Measurements from ENCODE around the gene TMSB4X.
"Not testable (repeated sequence)": the region's sequence is repeated elsewhere in the genome, so short reads cannot be mapped to it uniquely, and the experiment has no call there.

Gene TMSB4X

DNA sequence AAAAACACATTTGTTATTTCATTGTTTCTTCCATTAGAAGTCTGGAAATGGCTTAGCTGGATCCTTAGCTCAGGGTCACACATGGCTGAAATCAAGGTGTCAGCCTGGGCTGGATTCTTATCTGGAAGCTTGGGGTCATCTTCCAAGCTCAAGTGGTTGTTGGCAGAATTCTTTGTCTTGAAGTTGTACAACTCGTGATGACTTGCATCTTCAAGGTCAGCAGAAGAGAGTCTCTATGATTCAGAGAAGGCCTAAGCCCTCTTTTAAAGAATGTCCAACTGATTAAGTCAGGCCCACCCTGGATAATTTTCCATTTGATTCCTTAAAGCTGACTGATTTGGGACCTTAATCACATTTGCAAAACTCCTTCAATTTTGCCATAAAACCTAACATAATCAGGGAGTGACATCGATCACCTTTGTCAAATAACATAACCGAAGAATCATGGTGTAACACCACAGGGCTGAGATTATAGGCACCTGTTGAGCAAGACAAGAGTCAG lies 22.1 kb downstream of the TMSB4X start:
- no peak for DNase-seq

DNA sequence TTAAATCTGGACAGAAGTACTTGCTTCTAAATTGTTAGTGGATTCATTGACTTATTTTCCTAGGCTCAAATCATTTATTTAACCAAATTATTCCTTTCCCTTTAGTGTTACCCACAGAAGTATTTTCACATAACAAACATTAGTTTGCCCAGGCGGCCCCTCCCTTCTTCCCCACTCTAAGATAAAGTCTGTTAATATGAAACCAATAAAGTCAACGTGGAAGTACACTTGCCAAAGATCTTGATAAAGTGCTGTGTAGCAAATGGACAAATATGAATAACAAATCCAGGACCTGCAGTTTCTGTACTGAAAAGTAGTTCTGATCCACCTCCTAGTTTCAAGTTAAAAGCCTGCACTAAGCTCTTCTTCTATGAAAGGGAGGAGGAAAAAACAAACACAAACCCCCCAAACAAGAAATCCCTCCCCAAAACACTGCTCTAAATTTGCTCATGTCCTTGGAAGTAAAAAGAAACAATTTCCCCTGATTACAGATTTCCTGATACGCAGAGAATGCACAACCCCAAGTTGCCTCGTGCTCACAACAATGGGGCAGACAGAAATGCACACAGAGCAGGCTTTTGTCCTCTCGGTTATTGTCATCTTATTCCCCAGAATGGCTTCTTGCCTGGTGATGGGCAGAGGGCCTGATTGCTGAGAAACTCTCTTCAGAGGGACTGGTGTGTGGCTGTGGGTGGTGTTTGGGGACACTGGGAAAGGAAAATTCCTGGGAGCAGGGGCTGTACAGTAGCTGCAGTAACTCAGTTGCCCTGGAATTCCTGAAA lies 23.2 kb downstream of the TMSB4X start:
- DNase-seq = peak in 53 of 56 donors; percentile 0 to 82 (median 52)

GRCh38 chrX:12999422-12999821 lies 24.5 kb downstream of the TMSB4X start:
- DNase-seq = no peak

DNA sequence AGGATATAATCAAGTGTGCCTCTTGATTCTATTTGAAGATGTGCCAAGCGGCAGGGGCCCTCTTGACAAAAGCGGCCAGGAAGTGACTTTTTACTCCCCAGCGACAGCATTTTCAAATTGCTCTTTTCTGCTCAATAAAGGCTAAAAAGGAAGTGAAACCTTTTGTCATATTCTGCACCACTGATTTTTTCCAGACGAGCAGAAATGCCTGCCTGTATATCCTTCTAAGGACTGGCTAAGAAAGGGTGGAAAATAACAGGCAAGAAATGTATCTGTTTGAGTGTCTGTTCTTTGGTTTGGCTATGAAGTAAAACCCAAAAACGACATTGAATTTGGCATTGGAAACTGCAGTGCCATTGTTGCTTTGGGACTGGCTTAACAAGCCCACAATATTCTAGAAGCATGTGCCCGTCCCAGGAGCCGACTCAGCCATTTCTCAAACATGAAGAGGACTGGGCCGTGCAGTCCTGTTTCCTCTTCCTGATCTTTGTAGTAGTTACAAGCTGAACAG lies 25.4 kb downstream of the TMSB4X start:
- peak in 13 of 56 donors; percentile 0 to 24 (median 6) for DNase-seq

- no peak for DNase-seq
Observed at GRCh38 chrX:13001097-13001496, 26.2 kb downstream of the TMSB4X start.

GRCh38 chrX:13001961-13002671 lies 27.2 kb downstream of the TMSB4X start:
- no peak for DNase-seq

- DNase-seq = peak in 24 of 56 donors; percentile 0 to 52 (median 8)
Observed at GRCh38 chrX:13005661-13006473, 31.0 kb downstream of the TMSB4X start.

GRCh38 chrX:13007519-13008188 lies 32.7 kb downstream of the TMSB4X start:
- DNase-seq = no peak

GRCh38 chrX:13008189-13008533 lies 33.3 kb downstream of the TMSB4X start:
- DNase-seq = no peak

- no peak for DNase-seq
Observed at GRCh38 chrX:13008851-13009250, 33.9 kb downstream of the TMSB4X start.

DNA sequence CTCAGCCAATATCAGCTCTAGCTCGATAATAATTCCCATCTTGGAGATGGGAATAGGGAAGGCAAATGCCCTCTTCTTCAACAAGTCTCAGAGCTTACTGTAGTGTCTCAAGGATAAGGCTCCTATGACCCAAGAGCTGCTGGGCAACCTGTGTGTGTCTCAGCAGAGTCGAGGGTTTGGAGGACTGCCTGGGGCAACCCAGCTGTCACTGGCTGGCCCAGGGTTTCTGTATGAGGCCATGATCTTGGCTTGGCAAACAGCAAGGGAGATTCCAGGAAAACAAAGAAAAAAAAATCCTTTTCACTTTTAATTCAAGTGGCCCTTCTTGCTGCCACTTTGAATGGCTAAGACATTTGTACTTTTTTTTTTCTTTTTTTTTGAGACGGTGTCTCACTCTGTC lies 34.4 kb downstream of the TMSB4X start:
- DNase-seq = no peak

GRCh38 chrX:13009844-13010243 lies 34.9 kb downstream of the TMSB4X start:
- no peak for DNase-seq

DNA sequence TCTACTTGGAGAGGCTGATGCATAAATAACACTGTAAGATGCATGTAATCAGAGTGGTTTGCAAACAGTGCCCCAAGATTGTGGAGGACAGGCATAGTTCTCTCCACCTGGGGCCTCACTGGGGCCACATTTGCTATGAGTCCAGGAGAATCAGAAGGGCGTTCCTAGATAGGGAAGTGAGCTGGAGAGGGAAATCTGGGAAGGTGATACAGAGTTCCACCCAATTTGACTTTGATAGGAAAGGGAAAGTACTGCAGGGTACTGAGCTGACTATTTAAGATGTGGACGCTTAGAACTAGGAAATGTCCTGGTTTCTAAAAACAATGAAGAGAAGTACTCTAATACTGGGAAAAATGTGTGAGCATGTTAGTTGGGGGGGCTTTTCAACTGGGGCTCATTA lies 35.6 kb downstream of the TMSB4X start:
- DNase-seq = no peak

- peak in 3 of 56 donors; percentile 1 to 14 (median 7) for DNase-seq
Observed at GRCh38 chrX:13013363-13014110, 38.6 kb downstream of the TMSB4X start.

DNA sequence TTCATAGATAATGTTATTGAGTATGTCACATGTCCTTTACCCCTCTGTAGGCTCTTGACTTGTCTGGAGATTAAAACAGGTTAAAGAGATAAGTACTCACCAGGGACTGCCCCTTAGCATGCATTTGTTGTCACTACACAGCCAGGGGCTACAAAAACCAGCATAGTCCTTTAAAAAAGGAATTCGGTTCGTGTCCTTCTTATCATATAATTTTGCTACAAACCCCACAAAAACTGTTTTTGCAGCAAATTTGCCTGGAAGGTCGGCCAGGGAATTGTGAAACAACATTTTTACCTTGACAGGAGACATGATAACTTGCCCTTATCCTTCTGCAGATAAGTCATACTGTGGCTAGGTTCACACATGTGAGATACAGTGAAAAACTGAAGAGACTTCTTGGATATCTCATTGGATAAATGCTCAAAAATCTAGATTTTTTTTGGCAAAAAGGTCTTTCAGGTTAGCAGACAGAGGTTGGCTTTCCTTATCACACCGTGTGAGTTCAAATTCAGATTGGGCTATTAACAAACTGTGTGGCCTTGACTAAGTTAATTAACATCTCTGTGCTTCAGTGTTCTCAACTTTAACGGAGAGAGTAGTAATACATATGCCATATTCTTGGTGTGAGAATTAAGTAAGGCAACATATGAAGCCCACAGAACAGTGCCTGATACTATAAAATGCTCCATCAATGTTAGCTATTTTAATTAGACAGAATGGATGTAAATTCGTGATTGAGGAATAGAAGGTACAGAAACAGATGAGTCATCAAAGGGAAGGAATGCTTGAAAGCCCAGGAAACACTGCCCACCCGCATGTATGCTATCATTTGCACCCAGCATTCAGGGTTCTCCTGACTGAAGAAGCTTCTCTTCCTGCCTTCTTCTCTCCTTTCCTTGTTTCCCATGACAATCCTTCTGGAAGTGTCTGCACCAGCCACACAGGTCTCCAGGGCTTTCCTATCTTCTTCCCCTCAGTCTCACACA lies 39.5 kb downstream of the TMSB4X start:
- DNase-seq = no peak

DNA sequence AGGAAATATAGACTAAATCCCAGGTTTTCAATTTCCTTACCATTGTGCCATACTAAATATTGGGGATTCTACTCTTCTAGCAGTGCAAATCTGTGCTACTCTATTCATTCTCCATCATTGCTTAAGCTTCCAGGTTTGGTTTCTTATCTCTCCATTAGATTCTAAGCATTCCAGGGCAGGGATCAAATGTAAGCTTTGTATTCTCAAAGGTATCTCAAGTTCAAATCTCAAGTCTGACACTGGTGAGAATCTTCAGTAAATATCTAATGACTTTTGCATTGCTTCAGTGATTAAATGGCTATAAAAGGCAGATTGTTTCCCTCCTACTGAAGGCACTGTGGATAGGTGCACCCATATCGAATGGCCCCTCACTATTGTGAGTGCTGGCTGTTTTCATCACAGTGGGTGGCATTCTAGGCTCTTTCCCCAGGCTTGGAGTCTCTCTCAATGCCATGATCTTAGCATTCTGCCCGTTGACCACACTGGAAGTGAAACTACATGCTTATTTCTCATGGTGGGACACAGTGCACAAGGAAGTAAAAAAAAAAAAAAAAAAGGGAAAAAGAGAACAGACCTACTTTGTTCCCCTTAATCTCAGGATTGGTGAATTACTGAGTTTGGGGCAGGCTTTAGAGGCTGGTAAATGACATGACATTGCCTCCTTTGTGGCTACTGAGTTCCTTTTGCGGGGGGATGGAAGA lies 40.8 kb downstream of the TMSB4X start:
- DNase-seq = no peak

GRCh38 chrX:13016731-13017130 lies 41.8 kb downstream of the TMSB4X start:
- DNase-seq = not testable (repeated sequence)

GRCh38 chrX:13022926-13023325 lies 48.0 kb downstream of the TMSB4X start:
- no peak for DNase-seq
